Stimulated activated memory B cell treated with anti-CD40 and anti-IgM and Interleukin-4, amounts not matched to agents 10 μg/mL and 1 μg/mL and 100 μg/mL, for 72 hours (primary cell): ENCODE results near the gene SH3GLB1.
"Not testable (repeated sequence)": the region's sequence is repeated elsewhere in the genome, so short reads cannot be mapped to it uniquely, and the experiment has no call there.

Source experiments
- ATAC-seq: fragments of 150-1000 bp; cut with Tn5 transposase; 2 replicates; pipeline ENCODE4 v1.10.0; 2021
- H3K27ac Mint-ChIP-seq: one replicate; pipeline ENCODE4 v1.8.0; 2022; ENCODE audit warnings: mild to moderate bottlenecking, mixed read lengths
- H3K27me3 Mint-ChIP-seq: one replicate; pipeline ENCODE4 v1.8.0; 2022; ENCODE audit warnings: mixed read lengths
- H3K36me3 Mint-ChIP-seq: one replicate; pipeline ENCODE4 v1.8.0; 2022; ENCODE audit warnings: mixed read lengths
- H3K4me1 Mint-ChIP-seq: one replicate; pipeline ENCODE4 v1.8.0; 2022; ENCODE audit warnings: mixed read lengths
- H3K4me3 Mint-ChIP-seq: one replicate; pipeline ENCODE4 v1.8.0; 2022; ENCODE audit warnings: mild to moderate bottlenecking, moderate library complexity, mixed read lengths
- H3K9me3 Mint-ChIP-seq: one replicate; pipeline ENCODE4 v1.8.0; 2022; ENCODE audit warnings: mixed read lengths

SH3GLB1 gene

DNA sequence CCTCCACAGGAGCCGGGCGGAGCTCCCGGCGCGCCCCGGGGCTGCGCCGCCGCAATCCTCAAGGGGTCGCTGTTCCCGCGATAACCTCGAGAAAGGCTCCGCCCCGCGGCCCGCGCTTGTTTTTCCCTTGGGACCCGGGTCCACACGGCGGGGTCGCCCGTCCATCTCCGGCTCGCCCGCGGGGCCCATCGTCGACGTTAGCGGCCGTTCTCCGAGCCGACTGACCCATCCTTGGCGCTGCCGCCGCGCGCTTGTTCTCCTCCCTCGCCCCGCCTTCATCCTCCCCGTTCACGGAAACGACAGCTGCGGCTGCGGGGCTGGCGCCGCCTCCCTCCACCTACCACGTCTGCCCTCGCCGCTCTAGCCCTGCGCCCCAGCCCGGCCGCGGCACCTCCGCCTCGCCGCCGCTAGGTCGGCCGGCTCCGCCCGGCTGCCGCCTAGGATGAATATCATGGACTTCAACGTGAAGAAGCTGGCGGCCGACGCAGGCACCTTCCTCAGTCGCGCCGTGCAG, at the start of gene SH3GLB1:
Gene SH3GLB1 (plus strand): TSS at position 119 of the 514 bp plus-strand sequence. CDS start 324 bp downstream, at position 443.
- Mint-ChIP-seq H3K9me3 (no peaks in the 10 kb centered on the region), H3K36me3 (peaks cover 9% of the 10 kb centered on the region), H3K27me3 (no peaks in the 10 kb centered on the region), H3K27ac (peak within 1 kb of the TSS; percentile 94), H3K4me3 (peak within 1 kb of the TSS; percentile 99), H3K4me1 (peaks cover 53% of the 10 kb centered on the region)
- peak; percentile 95 for ATAC-seq

DNA sequence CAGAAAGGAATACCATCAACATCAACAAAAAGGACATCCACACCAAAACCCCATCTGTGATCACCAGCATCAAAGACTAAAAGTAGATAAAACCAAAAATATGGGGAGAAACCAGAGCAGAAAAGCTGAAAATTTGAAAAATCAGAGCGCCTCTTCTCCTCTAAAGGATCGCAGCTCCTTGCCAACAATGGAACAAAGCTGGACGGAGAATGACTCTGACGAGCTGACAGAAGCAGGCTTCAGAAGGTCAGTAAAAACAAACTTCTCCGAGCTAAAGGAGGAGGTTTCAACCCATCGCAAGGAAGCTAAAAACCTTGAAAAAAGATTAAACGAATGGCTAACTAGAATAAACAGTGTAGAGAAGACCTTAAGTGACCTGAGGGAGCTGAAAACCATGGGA, 46.0 kb upstream of the SH3GLB1 start:
- not testable (repeated sequence) for H3K36me3 Mint-ChIP-seq, ATAC-seq, H3K27ac Mint-ChIP-seq, H3K27me3 Mint-ChIP-seq, H3K4me3 Mint-ChIP-seq, H3K4me1 Mint-ChIP-seq, H3K9me3 Mint-ChIP-seq

DNA sequence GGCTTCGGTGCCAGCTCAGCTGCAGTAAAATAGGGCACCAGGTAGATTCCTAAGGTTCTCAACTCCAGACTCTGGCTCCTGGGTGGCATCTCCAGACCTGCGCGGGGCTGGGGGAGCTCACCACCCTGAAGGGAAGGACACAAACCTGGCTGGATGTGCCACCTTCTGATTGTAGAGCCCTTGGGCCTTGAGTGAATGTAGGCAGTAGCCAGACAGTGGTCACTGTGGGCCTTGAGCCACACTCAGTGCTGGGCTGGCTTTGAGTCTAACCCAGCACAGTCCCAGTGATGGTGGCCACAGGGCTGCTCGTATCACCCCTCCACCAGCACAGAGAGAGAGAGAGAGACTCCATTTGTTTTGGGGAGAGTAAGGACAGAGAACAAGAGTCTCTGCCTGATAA, 38.0 kb upstream of the SH3GLB1 start:
- peaks cover 15% of the 10 kb centered on the region for H3K9me3 Mint-ChIP-seq
- no peak for ATAC-seq
- peaks cover 17% of the 10 kb centered on the region for H3K36me3 Mint-ChIP-seq
- H3K27me3 Mint-ChIP-seq = peaks cover 9% of the 10 kb centered on the region
- no peak overlapping the region for H3K4me3 Mint-ChIP-seq
- H3K4me1 Mint-ChIP-seq = no peaks in the 10 kb centered on the region
- H3K27ac Mint-ChIP-seq = no peak overlapping the region

DNA sequence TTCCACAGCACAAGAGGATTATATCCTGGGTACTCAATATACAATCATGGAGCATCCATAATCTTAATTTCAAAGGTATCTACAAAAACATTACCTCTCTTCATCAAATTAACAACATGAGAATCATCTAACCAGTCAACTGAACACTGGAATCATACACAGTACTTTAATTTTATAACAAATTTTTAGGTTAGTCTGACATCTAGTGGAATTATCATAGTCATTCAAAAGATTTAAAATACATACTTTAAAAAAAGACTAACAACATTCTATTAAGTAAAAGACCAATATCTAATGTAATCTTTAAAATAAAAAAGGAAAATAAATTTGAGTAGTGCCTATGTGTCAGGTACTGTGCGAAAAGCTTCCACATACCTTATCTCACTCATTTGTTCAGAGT, 16.8 kb upstream of the SH3GLB1 start:
- H3K36me3 Mint-ChIP-seq = no peaks in the 10 kb centered on the region
- H3K9me3 Mint-ChIP-seq = no peaks in the 10 kb centered on the region
- no peak overlapping the region for H3K4me3 Mint-ChIP-seq
- no peak for ATAC-seq
- no peaks in the 10 kb centered on the region for H3K4me1 Mint-ChIP-seq
- H3K27me3 Mint-ChIP-seq = no peaks in the 10 kb centered on the region
- H3K27ac Mint-ChIP-seq = no peak overlapping the region

- no peak overlapping the region for H3K27ac Mint-ChIP-seq
- H3K36me3 Mint-ChIP-seq = no peaks in the 10 kb centered on the region
- H3K4me1 Mint-ChIP-seq = no peaks in the 10 kb centered on the region
- no peaks in the 10 kb centered on the region for H3K9me3 Mint-ChIP-seq
- no peaks in the 10 kb centered on the region for H3K27me3 Mint-ChIP-seq
- H3K4me3 Mint-ChIP-seq = no peak overlapping the region
- no peak for ATAC-seq
Observed at GRCh38 chr1:86692641-86693040, 11.7 kb upstream of the SH3GLB1 start.

DNA sequence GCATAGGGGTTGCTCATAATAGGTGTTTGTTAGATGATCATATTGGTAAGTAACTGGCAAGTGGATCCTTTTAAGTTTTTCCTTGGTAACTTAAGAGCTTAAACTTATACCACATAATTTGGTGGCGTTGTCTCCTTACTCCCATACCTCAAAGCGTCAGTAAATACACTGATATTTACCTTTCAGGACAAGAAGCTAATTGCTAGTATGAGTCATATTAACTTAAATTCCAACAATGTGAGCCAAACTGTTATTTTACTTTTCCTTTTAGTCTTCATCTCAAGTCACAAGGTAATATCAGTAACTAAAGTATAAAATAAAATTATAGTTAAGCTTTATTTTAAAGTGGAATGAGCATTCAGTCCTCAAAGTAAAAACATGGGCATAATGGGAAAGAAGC, 9.0 kb upstream of the SH3GLB1 start:
- Mint-ChIP-seq H3K27ac (no peak overlapping the region), H3K36me3 (no peaks in the 10 kb centered on the region), H3K4me3 (no peak overlapping the region), H3K4me1 (no peaks in the 10 kb centered on the region), H3K27me3 (no peaks in the 10 kb centered on the region), H3K9me3 (no peaks in the 10 kb centered on the region)
- ATAC-seq = no peak

- Mint-ChIP-seq H3K36me3 (no peaks in the 10 kb centered on the region), H3K4me3 (no peak overlapping the region), H3K27ac (no peak overlapping the region), H3K9me3 (no peaks in the 10 kb centered on the region), H3K4me1 (no peaks in the 10 kb centered on the region), H3K27me3 (no peaks in the 10 kb centered on the region)
- ATAC-seq = no peak
Observed at GRCh38 chr1:86696522-86696921, 7.9 kb upstream of the SH3GLB1 start.

GRCh38 chr1:86699186-86699585, 5.2 kb upstream of the SH3GLB1 start:
- no peaks in the 10 kb centered on the region for H3K36me3 Mint-ChIP-seq
- H3K4me3 Mint-ChIP-seq = no peak overlapping the region
- ATAC-seq = no peak
- H3K4me1 Mint-ChIP-seq = peaks cover 23% of the 10 kb centered on the region
- H3K9me3 Mint-ChIP-seq = no peaks in the 10 kb centered on the region
- no peak overlapping the region for H3K27ac Mint-ChIP-seq
- H3K27me3 Mint-ChIP-seq = no peaks in the 10 kb centered on the region

DNA sequence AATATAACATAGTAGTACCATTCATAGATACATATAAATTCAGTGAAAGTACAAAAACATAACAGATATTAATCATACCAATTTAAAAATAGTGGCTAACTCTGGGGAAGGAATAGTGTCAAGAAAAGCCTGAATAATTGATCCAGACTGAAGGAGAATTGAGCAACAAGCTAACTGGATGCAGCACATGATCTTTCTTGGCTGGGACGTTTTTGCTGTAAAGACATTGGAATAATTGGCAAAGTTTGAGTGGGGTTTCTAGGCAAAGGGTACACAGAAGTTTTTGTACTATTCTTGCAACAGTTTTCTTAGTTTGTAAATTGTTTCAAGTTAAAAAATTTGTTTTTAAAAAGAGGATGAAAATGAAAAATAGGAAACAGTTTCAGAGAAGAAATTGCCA, 2.6 kb upstream of the SH3GLB1 start:
- H3K9me3 Mint-ChIP-seq = no peaks in the 10 kb centered on the region
- H3K4me1 Mint-ChIP-seq = peaks cover 37% of the 10 kb centered on the region
- no peak for ATAC-seq
- H3K27me3 Mint-ChIP-seq = no peaks in the 10 kb centered on the region
- no peak overlapping the region for H3K4me3 Mint-ChIP-seq
- no peak overlapping the region for H3K27ac Mint-ChIP-seq
- H3K36me3 Mint-ChIP-seq = no peaks in the 10 kb centered on the region

DNA sequence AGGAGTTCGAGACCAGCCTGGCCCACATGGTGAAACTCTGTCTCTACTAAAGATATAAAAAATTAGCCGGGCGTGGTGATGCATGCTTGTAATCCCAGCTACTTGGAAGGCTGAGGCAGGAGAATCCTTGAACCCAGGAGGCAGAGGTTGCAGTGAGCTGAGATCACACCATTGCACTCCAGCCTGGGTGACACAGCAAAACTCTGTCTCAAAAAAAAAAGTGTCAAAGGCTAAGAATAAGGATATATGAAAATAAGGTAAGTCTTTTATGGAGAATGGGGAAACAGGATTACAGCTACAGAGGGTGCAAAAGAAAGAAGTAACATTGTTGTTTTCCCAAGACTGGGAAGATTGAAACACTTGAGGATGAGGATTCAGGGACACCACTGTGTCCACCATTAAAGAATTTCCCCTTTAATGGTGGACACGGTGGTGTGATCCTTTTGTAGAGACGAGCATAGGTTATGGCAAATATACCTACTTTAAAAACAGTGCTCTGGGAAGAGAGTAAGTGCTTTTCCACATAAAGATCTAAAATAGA, 1.4 kb upstream of the SH3GLB1 start:
- Mint-ChIP-seq H3K27ac (peak overlapping the region; percentile 94), H3K4me1 (peaks cover 48% of the 10 kb centered on the region), H3K4me3 (peak overlapping the region; percentile 99)
- not testable (repeated sequence) for H3K36me3 Mint-ChIP-seq, H3K9me3 Mint-ChIP-seq, H3K27me3 Mint-ChIP-seq, ATAC-seq

GRCh38 chr1:86703696-86704457, 499 bp upstream of the SH3GLB1 start:
- H3K4me1 Mint-ChIP-seq = peaks cover 48% of the 10 kb centered on the region
- peak overlapping the region; percentile 99 for H3K4me3 Mint-ChIP-seq
- peak; percentile 71 for ATAC-seq
- no peaks in the 10 kb centered on the region for H3K27me3 Mint-ChIP-seq
- H3K27ac Mint-ChIP-seq = peak overlapping the region; percentile 94
- H3K36me3 Mint-ChIP-seq = peaks cover 9% of the 10 kb centered on the region
- H3K9me3 Mint-ChIP-seq = no peaks in the 10 kb centered on the region

DNA sequence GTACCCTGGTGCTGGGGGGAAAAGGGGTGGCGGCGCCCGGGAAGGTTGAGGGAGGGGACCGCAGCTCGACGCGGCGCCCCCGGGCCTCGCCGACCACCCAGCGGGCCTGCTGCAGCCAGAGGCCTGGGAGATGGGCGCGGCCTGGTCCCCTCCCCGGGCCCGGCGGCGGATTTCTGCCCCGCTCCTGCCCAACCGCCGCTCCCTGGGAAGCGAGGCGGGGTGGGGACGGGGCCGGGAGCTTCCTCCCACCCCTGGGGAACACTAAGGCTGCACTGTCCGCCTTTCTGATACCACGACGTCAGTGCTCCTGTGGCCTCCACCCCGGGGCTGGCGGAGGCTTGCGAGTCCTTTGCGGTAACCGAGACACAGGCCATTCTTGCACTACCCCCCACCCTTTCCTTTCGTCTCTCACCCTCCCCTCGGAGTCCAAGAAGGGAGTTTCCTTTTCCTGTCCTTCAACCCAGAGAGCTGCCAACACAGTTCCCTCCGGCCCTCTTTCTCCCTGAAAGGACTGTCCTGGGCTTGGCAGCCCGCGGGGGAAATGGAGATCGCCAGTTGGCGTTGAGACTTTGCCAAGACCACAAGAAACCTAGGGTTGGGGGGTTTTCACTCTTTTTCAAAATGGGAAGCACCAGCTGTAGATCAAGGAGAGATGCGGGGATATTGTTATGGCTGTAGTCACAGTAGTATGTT, 742 bp downstream of the SH3GLB1 start:
- no peaks in the 10 kb centered on the region for H3K27me3 Mint-ChIP-seq
- H3K27ac Mint-ChIP-seq = peak overlapping the region; percentile 94
- H3K4me1 Mint-ChIP-seq = peaks cover 53% of the 10 kb centered on the region
- peak; percentile 50 for ATAC-seq
- no peaks in the 10 kb centered on the region for H3K9me3 Mint-ChIP-seq
- peaks cover 9% of the 10 kb centered on the region for H3K36me3 Mint-ChIP-seq
- peak overlapping the region; percentile 99 for H3K4me3 Mint-ChIP-seq

DNA sequence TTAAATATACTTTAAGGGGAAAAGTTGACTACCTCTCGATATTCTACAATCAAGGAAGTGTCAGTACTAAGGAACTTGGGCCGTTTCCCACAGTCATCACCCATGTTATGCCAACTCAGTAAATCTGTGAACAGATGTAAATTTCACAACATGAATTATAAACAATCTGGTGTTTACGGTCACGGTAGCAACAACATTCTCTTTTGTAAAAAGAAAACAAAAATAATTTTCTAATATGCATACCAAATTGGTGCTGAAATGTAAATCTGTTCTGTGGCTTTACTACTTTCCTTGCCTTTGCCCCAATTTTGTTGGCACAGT, 1.2 kb downstream of the SH3GLB1 start:
- H3K4me3 Mint-ChIP-seq = peak overlapping the region; percentile 99
- ATAC-seq = no peak
- peaks cover 9% of the 10 kb centered on the region for H3K36me3 Mint-ChIP-seq
- H3K9me3 Mint-ChIP-seq = no peaks in the 10 kb centered on the region
- H3K27ac Mint-ChIP-seq = peak overlapping the region; percentile 94
- H3K27me3 Mint-ChIP-seq = no peaks in the 10 kb centered on the region
- H3K4me1 Mint-ChIP-seq = peaks cover 53% of the 10 kb centered on the region

- no peak for ATAC-seq
- Mint-ChIP-seq H3K27me3 (no peaks in the 10 kb centered on the region), H3K9me3 (no peaks in the 10 kb centered on the region), H3K27ac (peak overlapping the region; percentile 94), H3K36me3 (peaks cover 9% of the 10 kb centered on the region), H3K4me1 (peaks cover 53% of the 10 kb centered on the region), H3K4me3 (peak overlapping the region; percentile 99)
Observed at GRCh38 chr1:86706018-86706635, 1.8 kb downstream of the SH3GLB1 start.

DNA sequence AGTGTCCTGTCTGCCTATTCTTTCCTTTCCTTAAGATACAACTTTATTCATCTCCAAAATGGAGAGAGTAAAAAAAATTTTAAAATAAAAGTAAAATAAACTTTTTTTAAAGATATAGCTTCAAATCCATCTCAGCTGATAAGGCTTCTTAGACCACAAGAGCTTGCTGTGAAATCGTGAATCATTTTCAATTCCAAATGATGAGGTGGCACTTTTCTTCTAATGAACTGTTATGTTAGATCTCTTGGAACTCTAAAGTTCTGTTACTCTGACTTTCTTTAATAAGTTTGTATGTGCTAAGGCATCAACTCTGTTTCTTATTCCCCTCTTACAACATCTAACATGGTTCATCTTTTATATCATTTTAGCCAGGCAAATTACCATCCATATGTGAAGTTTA, 4.5 kb downstream of the SH3GLB1 start:
- no peak for ATAC-seq
- Mint-ChIP-seq H3K4me3 (no peak overlapping the region), H3K36me3 (peaks cover 9% of the 10 kb centered on the region), H3K27me3 (no peaks in the 10 kb centered on the region), H3K9me3 (no peaks in the 10 kb centered on the region), H3K4me1 (peaks cover 38% of the 10 kb centered on the region), H3K27ac (no peak overlapping the region)
